ENCODE data around the gene NPEPPS.
"Not testable (repeated sequence)": the region's sequence is repeated elsewhere in the genome, so short reads cannot be mapped to it uniquely, and the experiment has no call there.

The NPEPPS gene

GRCh38 chr17:47560517-47561043 is 29.7 kb downstream of the NPEPPS start:
- in situ Hi-C loops (cut with MboI; ENCODE audit: low sequenced_read_pairs) = not testable (repeated sequence)

DNA sequence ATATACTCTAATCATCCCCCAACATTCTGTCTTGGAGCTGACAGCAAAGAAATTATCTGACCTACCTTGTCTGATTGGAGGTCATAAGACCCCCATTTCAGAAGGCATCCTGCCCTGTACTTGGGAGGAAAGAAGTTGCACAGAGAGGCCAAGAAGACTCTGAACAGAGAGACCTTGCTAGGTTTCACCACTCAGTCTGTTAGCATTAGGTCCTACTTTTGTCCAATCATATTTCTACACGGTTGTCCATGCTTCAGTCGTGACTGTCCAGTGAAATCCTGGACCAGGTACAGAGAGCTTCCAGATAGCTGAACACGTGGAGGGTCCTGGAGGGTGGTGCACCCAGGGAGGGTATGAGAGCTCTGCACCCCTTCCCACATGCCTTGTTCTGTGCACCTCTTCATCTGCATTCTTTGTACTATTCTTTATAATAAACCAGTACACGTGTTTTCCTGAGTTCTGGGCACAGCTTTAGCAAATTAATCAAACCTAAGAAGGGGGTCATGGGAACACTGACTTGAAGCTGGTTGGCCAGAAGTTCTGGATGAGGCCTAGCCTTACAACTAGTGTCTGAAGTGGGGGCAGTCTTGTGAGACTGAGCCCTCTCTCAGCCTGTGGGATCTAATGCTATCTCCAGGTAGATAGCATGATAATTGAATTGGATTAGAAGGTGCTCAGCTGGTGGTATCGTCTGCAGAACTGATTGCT is 30.9 kb downstream of the NPEPPS start:
- in situ Hi-C loops (cut with MboI; ENCODE audit: low sequenced_read_pairs) = not testable (repeated sequence)

GRCh38 chr17:47562406-47562705 is 31.4 kb downstream of the NPEPPS start:
- in situ Hi-C loops (cut with MboI; ENCODE audit: low sequenced_read_pairs) = not testable (repeated sequence)

DNA sequence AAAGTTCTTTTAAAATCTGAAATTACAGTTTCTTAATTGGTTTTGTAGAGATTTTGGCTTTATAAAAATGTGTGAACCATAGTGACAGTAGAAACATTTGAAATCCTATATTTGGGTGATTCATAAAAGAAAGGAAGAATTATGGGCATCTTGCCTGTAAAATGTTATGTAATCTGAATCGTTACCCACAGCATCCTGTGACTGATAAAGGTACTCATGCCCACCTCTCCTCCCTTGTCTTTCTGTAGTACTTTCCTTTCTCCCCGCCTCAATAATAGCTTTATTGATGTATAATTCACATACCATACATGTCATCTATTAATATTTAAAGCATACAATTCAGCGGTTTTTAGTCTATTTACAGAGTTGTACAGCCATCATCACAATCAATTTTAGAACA is 36.4 kb downstream of the NPEPPS start:
- in situ Hi-C loops (cut with MboI; ENCODE audit: low sequenced_read_pairs) = not testable (repeated sequence)

- in situ Hi-C loops (cut with MboI; ENCODE audit: low sequenced_read_pairs) = not testable (repeated sequence)
These were observed 41.7 kb downstream of the NPEPPS start for GRCh38 chr17:47572561-47572960.

- in situ Hi-C loops (cut with MboI; ENCODE audit: low sequenced_read_pairs) = not testable (repeated sequence)
These were observed 51.5 kb downstream of the NPEPPS start for GRCh38 chr17:47582416-47582815.

GRCh38 chr17:47586378-47587055 is 55.6 kb downstream of the NPEPPS start:
- in situ Hi-C loops (cut with MboI; ENCODE audit: low sequenced_read_pairs) = not testable (repeated sequence)

DNA sequence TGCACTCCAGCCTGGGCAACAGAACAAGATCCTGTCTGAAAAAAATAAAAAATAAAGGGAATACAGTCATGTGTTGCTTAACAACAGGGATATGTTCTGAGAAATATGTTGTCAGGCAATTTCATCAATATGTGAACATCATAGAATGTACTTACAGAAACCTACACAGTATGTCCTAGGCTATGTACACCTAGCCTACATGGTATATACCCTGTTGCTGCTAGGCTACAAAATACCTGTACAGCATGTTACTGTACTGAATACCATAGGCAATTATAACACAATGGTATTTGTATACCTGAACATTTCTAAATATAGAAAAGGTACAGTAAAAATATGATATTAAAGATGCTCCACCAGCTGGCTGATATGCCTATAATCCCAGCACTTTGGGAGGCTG is 62.6 kb downstream of the NPEPPS start:
- in situ Hi-C loops (cut with MboI; ENCODE audit: low sequenced_read_pairs) = not testable (repeated sequence)

DNA sequence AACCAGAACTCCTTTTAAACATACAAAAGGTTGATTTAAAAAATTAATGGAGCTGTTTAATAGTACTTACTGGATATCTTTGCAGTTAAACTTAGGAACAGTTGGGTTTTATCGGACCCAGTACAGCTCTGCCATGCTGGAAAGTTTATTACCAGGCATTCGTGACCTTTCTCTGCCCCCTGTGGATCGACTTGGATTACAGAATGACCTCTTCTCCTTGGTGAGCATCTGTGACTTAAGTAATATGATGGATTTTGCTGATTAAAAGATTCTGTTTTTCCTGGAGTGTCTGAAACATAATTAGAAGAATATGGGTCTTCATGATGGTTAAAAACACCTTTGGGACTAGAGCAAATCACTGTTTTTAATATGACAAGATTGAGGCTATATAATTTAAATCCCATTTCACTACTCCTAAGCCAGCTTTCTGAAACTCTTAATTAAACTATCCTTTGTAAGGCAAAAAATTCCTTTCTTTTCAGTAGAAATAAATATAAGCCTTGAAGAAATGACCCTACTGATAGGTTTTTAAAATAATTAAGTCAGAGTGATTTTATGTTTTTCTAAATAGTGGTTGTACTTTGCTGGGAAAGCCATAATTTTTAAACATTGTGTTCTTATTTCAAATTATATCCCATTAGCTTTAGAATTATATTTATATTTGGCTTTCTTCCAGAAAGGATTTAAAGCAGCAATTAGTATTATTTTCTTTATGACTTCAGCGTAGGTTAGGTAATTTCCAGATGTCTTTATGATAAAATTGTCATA is 73.1 kb downstream of the NPEPPS start:
- in situ Hi-C loops (cut with MboI; ENCODE audit: low sequenced_read_pairs) = no loop called here

DNA sequence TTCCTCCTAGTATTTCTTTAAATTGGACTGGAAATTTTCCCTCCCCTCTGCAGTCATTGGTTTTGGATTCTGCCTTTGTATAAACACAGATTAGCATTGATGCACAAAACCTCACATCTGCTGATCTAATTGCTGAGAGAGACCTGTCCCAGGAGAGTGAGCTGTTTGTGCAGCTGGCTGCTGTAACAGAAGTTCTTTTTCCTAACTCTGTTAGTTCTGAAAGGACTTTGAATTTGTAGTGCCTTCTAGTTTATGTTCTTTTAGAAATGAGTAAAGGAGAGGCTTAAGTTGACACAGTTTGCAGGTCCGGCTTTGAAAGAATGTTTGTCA is 73.7 kb downstream of the NPEPPS start:
- in situ Hi-C loops (cut with MboI; ENCODE audit: low sequenced_read_pairs) = no loop called here

- in situ Hi-C loops (cut with MboI; ENCODE audit: low sequenced_read_pairs) = no loop called here
These were observed 74.1 kb downstream of the NPEPPS start for GRCh38 chr17:47605011-47605410.

GRCh38 chr17:47607481-47607880 is 76.6 kb downstream of the NPEPPS start:
- in situ Hi-C loops (cut with MboI; ENCODE audit: low sequenced_read_pairs) = no loop called here

DNA sequence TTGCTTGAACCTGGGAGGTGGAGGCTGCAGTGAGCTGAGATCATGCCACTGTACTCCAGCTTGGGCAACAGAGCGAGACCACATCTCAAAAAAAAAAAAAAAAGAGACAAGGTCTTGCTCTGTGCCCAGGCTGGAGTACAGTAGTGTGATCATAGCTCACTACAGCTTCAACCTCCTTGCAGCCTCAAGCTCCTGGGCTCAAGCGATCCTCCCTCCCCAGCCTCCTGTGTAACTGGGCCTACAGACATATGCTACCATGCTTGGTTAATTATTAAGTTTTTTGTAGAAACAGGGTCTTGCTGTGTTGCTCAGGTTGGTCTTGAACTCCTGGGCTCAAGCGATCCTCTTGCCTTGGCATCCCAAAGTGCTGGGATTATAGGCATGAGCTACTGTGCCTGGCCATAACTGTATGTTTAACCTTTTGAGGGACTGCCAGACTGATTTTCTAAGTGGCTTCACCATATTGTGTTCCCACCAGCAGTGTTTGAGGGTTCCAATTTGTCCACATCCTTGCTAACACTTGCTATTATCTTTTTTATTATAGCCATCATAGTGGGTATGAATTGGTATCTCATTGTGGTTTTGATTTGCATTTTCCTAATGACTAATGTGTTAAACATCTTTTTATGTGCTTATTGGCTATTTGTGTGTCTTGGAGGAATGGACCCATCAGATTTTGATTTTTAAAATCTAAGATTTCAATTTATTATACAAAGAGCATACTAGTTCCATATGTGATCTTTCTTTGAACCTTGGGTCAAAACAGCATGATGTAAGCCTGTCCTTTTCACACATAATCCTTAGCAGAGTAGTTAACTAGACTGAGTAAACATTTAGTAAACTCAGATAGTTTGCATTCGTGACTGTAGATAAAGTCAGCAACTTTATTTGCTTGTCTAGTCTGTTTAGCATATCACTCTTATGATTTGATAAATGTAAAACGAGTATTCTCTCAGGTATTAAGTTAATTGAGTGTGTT is 80.8 kb downstream of the NPEPPS start:
- in situ Hi-C loops (cut with MboI; ENCODE audit: low sequenced_read_pairs) = no loop called here

DNA sequence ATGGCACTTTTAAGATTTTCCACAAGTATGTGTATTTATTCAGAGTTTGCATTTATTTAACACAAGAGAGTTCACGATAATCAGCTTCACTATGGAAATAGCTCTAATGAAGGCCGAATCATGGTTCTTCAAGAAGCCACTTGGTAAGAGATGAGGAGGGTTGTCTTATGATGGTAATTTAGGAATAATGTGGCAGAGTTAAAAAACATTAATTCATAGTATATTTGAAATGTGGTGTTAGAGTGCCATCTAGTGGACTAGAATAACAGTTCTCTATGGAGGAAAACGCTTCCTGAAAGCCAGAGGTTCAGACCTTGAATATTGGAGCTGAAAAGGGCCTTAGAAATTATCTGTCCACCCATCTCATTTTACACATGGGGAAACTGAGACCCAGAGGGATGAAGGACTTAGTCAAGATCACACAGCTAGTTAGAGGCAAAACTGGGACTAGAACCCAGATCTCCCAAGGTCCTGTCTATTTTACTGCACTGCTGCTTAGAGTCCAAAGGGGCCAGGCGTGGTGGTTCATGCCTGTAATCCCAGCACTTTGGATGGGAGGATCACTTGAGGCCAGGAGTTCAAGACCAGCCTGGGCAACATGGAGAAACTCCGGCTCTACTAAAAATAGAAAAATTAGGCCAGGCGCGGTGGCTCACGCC is 85.0 kb downstream of the NPEPPS start:
- in situ Hi-C loops (cut with MboI; ENCODE audit: low sequenced_read_pairs) = no loop called here

- in situ Hi-C loops (cut with MboI; ENCODE audit: low sequenced_read_pairs) = no loop called here
These were observed 87.5 kb downstream of the NPEPPS start for GRCh38 chr17:47618410-47618809.

DNA sequence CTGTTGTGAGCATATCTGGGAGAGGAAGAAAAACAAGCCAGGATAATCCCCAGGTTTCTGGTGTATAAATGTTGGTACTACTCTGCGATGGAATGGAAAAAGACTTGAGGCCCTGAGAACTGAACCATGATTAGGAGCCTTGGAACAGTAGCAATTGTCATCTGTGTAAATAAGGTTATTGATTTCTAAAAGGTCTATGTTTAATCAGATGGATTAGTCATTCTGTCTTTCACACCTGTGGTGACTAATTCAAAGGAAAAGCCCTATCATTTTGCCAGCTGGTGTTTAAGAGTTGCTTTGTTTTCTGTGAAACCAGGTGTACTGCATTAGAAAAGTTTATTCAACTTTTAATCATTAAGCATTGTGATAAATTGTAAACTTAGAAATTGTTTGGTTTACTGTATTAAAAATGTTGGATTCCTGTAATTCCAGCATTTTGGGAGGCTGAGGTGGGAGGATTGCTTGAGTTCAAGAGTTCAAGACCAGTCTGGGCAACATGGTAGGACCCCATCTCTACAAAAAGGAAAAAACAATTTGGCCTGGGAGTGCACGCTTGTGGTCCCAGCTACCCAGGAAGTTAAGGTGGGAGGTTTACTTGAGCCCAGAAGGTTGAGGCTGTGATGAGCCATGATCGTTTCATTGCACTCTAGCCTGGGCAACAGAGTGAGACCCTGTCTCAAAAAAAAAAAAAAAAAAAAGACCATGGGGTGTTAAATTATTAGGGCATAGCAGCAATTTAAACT is 89.8 kb downstream of the NPEPPS start:
- in situ Hi-C loops (cut with MboI; ENCODE audit: low sequenced_read_pairs) = no loop called here

DNA sequence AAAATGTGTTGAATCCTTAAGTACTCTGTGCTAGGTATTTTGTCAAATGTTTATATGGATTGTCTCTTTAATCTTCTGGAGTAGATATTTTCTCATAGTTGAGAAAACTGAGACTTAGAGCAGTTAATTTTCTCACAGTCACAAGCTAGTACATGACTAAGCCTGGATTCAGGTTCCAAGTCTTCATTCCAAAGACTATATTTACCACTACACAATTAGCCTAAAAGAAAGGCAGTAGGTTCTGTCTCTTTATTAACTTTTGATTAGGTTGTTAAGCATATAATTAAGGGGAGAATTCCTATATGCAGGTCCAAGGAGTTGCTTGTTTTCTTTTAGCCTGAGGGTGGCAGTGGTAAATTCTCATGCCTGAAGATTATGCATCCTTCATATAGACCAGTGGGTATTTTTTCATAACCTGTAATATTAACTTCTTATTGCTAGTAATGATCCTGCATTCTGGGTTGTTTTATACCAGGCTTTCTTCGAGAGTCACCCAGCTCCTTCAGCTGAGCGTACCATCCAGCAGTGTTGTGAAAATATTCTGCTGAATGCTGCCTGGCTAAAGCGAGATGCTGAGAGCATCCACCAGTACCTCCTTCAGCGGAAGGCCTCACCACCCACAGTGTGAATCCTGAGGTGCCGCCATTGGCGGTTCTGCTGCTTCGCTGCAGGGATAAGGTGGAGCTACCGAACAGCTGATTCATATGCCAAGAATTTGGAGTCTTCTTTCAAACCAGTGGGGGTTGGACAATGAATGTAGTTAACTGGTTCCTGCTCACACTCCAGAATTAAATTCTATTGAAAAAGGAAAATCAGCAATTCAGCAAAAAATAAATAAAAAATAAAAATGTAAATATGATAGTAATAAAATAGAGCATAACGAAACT is 90.6 kb downstream of the NPEPPS start:
- in situ Hi-C loops (cut with MboI; ENCODE audit: low sequenced_read_pairs) = no loop called here

- in situ Hi-C loops (cut with MboI; ENCODE audit: low sequenced_read_pairs) = no loop called here
These were observed 91.3 kb downstream of the NPEPPS start for GRCh38 chr17:47622180-47622549.

GRCh38 chr17:47624727-47625068 is 93.8 kb downstream of the NPEPPS start:
- in situ Hi-C loops (cut with MboI; ENCODE audit: low sequenced_read_pairs) = no loop called here

All from hTERT RPE-1 (cell line).